Adipose tissue (tissue), 3 donors: Measurements from ENCODE around the gene LILRA6. TPM values are rescaled to one million over a fixed set of nuclear protein-coding genes. Genes with fewer than 3 reads are reported as not detected.
"Not testable (repeated sequence)": the region's sequence is repeated elsewhere in the genome, so short reads cannot be mapped to it uniquely, and the experiment has no call there.

Experiments
- H3K27ac ChIP-seq: one replicate; pipeline ENCODE4 v1.5.1; 2013; ENCODE audit warnings: low read depth, low read length
- WGBS, 3 donors: extraction: QIAGEN DNeasy Blood & Tissue Kit; methylation state at CpG; one replicate each; pipeline ENCODE4 v1.1.7; 2013; 5-methylcytosine and 5-hydroxymethylcytosine counted together
- polyA plus RNA-seq, 3 donors: library from polyadenylated mRNA; stranded (reverse); fragments of 200-250 nt; gene quantifications; one replicate each; pipeline ENCODE4 v1.2.3, GENCODE V29; 2013
- donor health status: healthy with polysubstance abuse.
- donor health status: Bipolar disorder and iron deficiency.
- donor health status: healthy.

LILRA6 gene
- polyA plus RNA-seq, 3 donors: 0.72 to 10.1 (median 3.4) TPM

DNA sequence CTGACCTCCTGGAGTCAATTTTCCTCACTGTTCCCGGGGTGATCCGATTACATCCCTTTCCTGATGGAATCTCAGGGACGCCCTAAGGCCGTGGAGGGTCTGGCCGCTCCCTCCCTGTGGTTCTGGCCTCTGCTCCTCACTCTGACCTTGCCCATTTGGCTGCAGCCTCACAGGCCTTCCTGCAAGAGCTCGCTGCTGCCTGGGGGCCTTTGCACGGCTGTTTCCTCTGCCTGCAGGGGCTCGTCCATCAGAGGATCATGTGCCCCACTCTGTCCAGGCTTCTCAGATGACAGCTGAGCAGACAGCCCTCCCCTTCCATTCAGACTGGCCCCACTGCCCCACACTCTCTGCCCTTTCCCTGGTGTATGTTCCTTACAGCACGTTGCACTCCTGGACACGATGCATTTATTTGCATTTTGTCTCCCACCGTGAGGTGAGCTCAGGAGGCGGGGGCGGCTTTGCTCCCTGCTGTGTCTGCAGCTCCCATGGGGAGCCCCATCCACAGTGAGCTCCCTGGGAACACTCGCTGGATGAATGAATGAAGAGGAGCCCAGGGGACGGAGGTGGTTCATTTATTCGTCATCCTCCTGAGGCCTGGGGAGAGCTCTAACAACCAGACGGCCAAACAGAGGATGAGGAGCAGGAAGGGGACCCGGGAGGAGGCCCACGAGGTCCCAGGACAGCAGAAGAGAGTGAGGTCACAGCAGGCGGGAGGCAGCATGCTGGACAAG lies 24.9 kb downstream of the LILRA6 start:
- not testable (repeated sequence) for H3K27ac ChIP-seq
- whole genome bisulfite sequencing, 3 donors: 53 to 72% (median 60%) methylated on average over 12 to 16 of the region's 20 CpGs

DNA sequence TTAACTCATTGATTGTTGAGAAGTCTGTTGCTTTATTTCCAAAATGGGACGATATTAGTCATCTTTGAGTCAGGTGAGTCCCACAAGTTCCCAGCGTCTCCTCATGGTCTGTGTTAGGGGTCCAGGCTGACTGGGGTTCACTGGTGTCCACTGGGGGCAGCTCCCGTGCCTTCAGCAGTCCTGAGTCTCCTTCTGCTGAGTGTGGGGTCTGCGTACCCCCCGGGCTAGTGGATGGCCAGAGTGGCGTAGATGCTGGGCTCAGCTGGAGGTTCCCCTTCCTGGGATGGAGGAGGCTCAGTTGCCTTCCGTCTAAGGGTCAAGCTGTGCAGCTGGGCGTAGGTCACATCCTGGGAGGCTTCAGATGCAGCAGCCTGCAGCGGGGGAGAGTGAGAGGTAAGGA lies 25.7 kb downstream of the LILRA6 start:
- 80 to 87% (median 87%) methylated on average over 9 of the region's 9 CpGs for WGBS, 3 donors
- H3K27ac ChIP-seq: no peak overlapping the region

DNA sequence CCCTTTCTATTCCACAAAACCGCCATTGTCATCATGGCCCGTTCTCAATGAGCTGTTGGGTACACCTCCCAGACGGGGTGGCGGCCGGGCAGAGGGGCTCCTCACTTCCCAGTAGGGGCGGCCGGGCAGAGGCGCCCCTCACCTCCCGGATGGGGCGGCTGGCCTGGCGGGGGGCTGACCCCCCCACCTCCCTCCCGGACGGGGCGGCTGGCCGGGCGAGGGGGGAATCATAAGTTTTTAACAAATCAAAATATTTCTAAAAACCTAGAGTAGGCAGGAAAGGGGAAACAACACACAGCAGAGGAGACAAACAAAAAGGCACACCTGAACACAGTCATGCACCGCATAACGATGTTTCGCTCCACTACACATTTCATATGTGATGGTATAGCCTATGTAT lies 27.9 kb downstream of the LILRA6 start:
- 94 to 98% (median 94%) methylated on average over 12 to 14 of the region's 19 CpGs for WGBS, 3 donors
- not testable (repeated sequence) for H3K27ac ChIP-seq

DNA sequence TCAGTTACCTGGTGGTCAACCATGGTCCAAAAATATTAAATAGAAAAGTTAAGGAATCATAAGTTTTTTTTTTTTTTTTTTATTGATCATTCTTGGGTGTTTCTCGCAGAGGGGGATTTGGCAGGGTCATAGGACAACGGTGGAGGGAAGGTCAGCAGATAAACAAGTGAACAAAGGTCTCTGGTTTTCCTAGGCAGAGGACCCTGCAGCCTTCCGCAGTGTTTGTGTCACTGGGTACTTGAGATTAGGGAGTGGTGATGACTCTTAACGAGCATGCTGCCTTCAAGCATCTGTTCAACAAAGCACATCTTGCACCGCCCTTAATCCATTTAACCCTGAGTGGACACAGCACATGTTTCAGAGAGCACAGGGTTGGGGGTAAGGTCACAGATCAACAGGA lies 28.4 kb downstream of the LILRA6 start:
- WGBS, 3 donors: 53 to 64% (median 60%) methylated on average over 2 to 4 of the region's 5 CpGs
- H3K27ac ChIP-seq: not testable (repeated sequence)

DNA sequence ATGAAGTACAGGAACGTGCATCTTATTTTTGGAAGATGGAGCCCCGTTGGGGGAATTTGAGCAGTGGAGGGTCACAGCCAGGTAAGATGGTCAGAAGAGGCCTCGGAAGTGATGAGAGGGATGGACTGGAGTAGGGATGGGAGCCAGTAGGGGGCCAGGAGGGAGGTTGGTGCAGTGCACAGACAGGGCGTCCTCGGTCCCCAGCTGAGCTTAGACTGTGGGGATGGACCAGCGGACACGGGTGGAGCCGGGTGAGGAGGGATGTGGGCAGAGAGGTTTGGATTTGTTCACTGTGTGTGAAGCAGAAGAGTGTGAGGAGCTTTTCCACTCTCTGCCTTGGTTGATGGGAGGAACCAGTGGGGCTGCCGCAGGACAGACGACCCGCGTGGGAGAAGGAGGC lies 31.4 kb downstream of the LILRA6 start:
- H3K27ac ChIP-seq: no peak overlapping the region
- whole genome bisulfite sequencing, 3 donors: 84 to 89% (median 85%) methylated on average over 12 of the region's 12 CpGs

DNA sequence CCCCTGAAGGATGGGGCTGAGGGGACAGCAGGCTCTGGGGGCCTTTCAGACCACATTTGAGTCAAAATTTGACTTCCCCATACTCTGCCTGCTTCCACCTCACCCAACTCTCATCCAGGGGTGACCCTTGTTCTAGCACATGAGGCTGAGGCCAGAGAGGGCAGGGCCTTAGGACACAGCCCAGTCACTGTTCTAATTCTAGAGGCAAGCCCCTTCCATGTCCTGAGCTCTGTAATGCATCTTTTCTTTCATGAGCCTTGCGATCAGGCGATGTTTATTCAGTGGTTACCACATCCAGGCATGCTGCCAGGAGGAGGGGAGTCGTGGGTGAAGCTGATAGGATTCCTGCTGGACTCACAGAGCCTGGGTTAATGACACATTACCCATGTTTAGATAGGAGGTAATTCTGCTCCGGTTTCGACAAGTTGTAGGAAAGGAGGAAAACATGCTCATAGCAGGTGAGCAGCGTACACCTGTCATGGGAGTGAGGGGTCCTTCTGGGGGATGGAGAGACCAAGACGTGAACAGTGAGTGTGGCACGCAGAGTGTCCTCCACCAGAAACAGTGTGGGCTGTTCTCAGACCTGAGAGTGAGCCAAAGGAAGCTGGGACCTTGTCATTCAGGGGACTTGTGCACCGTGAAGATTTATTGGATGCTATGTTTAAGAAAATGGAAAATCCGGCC lies 32.6 kb downstream of the LILRA6 start:
- 13 to 27% (median 25%) methylated on average over 10 of the region's 10 CpGs for WGBS, 3 donors
- H3K27ac ChIP-seq: peak overlapping the region; percentile 90

DNA sequence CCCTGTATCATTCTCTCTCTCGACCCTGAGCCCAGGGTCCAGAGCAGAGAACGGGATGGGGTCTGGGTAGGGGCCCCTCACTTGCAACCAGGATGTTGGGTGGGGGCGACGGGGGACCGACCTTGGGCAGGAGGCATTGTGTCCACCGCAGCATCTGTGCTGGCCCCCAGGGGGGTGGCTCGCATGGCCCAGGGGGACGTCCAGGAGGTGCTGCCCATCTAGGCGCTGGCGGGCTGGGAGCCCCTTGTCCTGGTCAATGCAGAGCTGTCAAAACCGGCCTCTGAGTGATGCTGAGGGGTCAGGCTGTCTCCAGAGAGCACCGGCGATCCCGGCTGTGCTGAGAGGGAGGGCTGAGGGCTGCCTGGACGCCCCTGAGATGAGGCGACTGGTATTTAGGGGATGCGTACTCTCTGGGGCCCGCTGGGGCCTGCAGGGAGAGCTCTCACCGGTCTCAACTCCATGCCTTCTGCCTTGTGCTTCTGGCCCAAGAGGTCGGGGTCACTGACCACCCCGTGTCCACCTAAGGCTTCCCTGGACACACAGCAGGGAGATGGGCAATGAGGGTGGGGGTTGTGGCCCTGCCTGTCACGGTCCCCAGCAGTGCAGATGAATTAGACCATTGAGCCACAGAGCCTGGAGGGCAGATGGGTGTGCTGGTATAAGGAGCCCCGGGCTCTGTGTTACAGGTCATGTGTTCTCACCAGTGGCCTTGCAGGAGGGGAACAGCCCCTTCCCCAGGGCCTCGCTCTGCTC lies 33.4 kb downstream of the LILRA6 start:
- peak overlapping the region; percentile 90 for H3K27ac ChIP-seq
- 48 to 62% (median 59%) methylated on average over 24 of the region's 24 CpGs for WGBS, 3 donors

DNA sequence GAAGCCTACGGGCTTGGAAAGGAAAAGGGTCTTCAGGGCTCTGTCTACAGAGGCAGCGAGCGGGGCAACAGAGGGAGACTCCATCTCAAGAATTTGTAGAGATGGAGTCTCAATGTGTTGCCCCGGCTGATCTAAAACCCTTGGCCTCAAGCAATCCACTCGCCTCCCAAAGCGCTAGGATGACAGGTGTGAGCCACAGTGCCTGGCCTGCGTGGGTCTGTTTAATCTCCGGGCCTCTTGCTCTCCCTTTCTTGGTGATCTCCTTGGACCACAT lies 33.9 kb downstream of the LILRA6 start:
- peak overlapping the region; percentile 90 for H3K27ac ChIP-seq
- WGBS, 3 donors: 66 to 82% (median 79%) methylated on average over 8 of the region's 8 CpGs

DNA sequence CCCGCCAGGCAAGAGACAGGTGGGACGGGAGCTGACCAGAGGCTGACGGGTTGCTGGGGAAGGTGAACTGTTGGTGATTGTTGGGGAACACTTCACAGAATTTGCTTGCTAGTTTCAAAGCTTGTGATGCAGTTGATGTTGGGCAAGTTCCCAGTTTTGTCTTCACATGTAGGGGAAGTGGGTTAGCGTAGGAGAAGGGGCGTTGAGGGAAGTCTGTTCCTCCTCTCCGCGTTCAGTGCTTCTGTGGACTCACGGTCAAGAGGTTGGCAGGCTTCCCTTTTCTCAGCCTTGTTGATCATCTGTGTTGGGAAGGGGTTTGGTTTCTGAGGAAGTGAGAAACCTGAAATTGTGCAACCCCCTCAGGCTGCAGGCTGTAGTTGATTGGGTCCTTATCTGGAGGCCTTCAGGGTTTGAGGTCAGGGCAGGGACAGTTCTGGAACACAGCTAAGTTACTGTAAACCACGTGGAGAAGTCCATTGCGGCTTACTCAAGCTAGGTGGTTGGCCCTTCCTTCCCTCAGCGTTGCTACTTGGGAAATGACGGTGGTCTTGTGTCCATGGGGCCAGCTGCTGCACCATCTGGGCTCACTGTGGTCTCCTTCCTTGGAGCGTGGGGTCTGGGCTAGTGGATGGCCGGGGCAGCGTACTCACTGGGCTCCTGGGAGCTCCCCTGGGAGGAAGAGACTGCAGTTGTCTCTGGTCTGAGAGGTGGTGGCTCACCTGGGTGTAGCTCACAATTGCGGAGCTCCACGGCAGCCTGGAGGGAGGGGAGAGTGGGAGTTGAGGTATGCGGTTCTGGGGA lies 34.4 kb downstream of the LILRA6 start:
- 38 to 54% (median 53%) methylated on average over 17 to 18 of the region's 18 CpGs for WGBS, 3 donors
- peak overlapping the region; percentile 90 for H3K27ac ChIP-seq

DNA sequence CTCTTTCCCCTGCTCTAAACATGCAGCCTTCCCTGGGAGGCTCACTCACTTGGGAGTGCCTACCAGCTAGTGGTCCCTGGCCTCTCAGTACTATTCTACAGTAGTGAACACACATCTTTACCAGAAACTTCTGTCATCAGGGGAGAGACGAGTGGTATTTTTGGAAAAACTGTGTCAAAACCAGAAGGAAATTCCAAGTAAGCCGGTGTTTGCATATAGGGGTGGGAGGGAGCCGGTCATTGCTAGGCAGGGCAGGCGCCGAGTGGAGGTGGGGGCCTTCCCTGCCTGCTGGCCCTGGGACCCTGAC lies 35.0 kb downstream of the LILRA6 start:
- WGBS, 3 donors: 45 to 76% (median 48%) methylated on average over 5 of the region's 5 CpGs

DNA sequence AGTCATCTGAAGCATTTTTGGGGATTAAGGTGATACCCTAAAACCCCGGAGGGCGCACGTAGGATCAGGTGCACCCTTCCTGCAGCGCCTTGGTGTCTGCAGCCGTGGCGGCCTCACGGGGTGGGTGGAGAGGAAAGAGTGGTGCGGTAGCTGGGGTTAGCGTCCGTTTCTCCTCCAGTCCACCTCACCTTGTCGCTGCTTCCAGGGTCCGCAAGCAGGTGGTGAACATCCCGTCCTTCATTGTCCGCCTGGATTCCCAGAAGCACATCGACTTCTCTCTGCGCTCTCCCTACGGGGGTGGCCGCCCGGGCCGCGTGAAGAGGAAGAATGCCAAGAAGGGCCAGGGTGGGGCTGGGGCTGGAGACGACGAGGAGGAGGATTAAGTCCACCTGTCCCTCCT lies 35.4 kb downstream of the LILRA6 start:
- 56 to 78% (median 72%) methylated on average over 16 to 23 of the region's 23 CpGs for WGBS, 3 donors
- peak overlapping the region; percentile 66 for H3K27ac ChIP-seq

More for the DNA sequence above, 35.0 kb downstream of the LILRA6 start:
- H3K27ac ChIP-seq: peak overlapping the region; percentile 66

DNA sequence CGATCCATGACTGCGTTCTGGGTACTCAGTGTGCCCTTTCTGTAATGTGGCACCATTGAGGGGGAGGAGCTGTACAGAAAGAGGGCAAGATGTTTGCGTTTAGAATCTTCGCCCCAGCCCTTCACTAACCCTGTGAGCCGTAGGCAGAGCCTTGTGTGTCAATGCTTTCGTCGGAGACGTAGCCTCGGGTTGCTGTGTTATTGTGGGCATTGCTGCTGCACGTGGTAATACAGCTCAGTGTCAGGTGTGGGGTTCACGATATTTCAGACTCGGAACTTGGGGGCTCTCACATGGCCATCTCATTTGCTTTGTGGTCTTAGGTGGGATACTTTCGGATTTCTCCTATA lies 35.8 kb downstream of the LILRA6 start:
- H3K27ac ChIP-seq: peak overlapping the region; percentile 66
- WGBS, 3 donors: 78 to 81% (median 79%) methylated on average over 13 of the region's 13 CpGs

DNA sequence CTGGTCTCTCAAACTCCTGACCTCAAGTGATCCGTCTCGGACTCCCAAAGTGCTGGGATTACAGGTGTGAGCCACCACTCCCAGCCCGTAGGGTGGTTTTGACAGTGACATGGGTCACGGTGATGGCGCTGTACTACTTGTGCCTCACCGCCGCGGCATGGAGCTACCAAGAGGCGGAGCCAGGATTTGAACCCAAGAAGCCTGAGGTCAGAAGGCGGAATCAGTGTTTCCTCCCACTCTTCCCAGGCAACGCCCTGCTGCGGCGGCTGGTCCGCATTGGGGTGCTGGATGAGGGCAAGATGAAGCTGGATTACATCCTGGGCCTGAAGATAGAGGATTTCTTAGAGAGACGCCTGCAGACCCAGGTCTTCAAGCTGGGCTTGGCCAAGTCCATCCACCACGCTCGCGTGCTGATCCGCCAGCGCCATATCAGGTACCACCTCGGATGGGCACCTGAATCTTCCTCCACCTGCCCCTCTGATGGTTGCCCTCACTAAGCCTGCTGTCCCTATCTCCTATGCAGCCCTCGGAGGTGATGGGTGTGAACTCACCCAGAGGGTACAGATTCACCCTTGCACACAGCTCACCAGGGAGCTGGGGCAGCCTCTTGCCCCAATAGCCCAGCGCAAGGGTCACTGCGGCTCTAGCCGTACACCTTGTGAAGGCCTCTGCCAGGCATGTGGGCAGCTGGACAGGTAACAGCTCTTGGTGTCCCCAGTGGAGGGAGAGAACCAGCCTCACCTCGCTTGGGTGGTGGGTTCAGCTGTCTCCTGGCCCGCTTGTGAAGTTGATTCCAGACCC lies 36.4 kb downstream of the LILRA6 start:
- peak overlapping the region; percentile 66 for H3K27ac ChIP-seq
- 86 to 88% (median 87%) methylated on average over 26 to 27 of the region's 27 CpGs for WGBS, 3 donors

DNA sequence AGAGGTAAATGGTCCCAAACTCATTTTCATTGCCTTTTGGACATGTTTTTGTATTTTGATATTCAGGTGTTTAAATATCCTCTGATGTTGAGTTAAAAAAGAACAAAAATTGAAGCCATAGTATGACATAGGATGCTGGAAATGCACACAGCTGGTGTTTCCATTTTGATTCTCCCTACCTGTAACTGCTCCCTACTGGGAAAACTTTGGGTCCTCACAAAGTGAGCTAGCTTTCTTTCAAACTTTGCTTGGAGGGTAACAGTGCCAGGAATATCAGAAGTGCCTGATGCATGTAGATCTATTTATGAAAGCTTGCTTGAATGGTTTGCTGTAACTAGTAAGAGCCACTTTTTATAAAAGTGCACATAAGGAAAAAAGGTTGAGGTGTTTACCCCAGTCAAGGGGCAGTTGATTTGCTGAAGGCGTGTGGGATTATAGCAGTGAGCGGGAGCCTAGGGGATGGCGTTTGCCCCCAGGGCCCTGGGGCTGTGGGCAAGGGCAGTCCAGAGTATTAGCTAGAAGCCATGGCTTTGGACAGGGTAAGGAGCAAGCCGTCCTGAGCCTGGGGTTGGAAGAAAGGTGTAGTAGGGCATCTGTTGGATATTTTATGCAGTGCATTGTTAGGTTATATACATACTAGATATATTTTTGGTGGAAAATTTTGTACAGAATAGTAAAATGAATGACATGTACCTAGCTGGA lies 37.7 kb downstream of the LILRA6 start:
- WGBS, 3 donors: 75 to 84% (median 77%) methylated on average over 4 of the region's 4 CpGs
- no peak overlapping the region for H3K27ac ChIP-seq

DNA sequence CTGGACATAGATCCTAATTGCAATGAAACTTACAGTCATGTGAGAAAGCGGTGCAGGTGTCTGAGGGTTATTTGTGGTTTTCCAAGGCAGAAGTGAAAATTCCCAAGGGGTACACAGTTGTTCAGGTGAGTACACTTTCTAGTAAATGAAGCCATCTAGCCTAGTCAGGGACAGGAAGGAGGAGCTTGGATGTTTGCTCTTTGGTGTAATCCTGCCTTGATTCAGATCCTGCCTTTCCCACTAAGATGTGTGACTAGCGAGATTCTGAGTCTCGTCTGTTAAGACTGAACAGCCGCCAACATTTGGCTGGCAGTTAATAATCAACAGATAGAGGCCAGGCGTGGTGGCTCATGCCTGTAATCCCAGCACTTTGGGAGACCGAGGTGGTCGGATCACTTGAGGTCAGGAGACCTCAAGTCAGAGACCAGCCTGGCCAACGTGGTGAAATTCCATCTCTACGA lies 39.4 kb downstream of the LILRA6 start:
- WGBS, 3 donors: 20 to 70% (median 67%) methylated on average over 9 of the region's 9 CpGs
- H3K27ac ChIP-seq: no peak overlapping the region

DNA sequence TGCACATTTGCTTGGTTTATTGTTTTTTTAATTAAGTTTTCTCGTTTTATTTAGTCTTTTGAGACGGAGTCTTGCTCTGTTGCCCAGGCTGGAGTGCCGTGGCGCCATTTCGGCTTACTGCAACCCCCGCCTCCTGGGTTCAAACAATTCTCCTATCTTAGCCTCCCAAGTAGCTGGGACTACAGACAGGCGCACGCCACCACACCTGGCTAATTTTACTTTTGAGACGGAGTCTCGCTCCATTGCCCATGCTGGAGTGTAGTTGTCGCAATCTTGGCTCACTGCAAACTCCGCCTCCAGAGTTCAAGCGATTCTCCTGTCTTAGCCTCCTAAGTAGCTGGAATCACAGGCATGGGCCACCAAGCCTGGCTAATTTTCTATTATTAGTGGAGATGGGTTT lies 40.6 kb downstream of the LILRA6 start:
- H3K27ac ChIP-seq: no peak overlapping the region

DNA sequence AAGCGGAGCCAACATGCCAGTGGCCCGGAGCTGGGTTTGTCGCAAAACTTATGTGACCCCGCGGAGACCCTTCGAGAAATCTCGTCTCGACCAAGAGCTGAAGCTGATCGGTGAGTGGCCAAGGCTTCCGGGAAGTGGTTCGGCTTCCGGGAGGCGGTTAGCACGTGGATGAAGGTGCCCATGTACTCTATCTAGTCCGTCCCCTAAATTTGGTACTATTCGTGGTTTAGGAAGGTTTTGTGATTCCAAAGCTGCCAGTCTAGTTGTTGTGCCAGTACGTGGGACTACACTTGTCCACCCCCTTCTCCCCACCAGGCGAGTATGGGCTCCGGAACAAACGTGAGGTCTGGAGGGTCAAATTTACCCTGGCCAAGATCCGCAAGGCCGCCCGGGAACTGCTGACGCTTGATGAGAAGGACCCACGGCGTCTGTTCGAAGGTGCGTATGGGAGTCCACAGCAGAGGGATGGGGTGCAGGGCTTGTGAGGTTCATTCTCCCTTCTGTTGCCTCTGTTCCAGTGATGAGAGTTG lies 41.4 kb downstream of the LILRA6 start:
- H3K27ac ChIP-seq: peak overlapping the region; percentile 91
- WGBS, 3 donors: 2 to 3% (median 2%) methylated on average over 28 of the region's 28 CpGs

More for the DNA sequence above, 40.6 kb downstream of the LILRA6 start:
- WGBS, 3 donors: 51 to 80% (median 63%) methylated on average over 13 of the region's 13 CpGs
